Cerebellar cortex (tissue), 1 donor: ENCODE results near the gene MON2.
A peak's percentile ranks its signal among the peaks of the same experiment; 100 is the strongest.

Source experiments
- DNase-seq: peaks from one replicate; pipeline ENCODE4 v3.0.0-alpha.2; 2015; ENCODE audit warnings: low spot score

Gene MON2

DNA sequence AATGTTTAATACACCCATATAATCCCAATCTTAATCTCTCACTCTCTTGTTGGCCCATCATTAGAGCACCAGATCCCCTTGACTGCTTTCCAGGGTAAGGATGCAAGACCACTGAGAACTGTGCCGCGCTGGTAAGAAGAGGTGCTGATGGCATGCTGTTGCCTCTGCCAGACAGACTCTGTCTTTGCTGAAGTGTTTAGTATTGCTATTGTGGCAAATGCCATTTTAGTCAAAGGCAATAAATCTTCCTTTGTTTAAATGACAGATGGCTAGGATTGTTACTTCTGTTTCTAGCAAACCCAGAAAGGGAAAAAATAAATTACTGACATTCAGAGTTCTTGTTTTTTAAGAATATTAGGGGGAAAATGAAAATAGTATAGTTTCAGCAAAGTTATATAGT is 152.3 kb downstream of the MON2 start:
- DNase-seq, result no peak

DNA sequence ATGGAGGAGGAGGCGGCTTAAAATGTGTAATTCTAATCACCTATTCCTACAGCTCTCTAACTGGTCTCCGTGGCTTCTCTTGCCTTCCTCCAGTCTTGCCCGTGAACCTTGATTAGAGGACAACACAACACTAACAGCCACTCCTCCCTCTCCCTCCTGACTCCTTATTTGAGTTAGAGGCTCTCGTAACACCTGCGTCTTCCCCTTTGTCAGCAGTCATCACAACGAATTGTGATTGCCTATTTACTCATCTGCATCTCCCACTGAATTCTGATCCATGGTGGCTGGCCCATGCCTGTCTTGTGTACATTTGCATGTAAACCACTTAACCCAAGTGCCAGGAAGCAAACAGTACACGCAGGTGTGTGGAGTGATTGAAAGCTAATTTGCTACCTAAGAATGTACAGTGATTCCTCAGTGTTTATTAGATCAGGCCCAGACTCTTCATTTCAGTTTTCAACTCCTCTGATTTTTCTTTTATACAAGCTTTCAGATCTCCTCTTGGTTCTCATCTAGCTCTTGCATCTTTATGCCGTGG is 154.5 kb downstream of the MON2 start:
- DNase-seq, result no peak

DNA sequence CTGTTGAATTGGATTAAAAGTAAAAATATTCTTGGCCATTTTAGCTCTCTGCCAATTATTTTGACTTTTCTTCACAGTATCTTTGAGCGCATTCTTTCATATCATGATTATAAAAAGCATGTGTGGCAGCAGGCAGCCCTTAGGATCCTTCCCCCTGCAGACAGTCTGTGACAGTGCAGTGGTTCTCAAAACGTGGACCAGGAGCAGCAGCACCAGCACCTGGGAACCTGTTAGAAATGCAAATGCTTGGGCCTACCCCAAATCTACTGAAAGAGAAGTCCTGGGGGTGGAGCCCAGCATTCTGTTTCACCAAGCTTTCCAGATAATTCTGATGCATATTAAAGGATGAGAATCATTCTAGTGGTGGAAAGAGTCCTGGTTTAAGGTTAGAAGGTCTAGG is 155.6 kb downstream of the MON2 start:
- no peak for DNase-seq

DNA sequence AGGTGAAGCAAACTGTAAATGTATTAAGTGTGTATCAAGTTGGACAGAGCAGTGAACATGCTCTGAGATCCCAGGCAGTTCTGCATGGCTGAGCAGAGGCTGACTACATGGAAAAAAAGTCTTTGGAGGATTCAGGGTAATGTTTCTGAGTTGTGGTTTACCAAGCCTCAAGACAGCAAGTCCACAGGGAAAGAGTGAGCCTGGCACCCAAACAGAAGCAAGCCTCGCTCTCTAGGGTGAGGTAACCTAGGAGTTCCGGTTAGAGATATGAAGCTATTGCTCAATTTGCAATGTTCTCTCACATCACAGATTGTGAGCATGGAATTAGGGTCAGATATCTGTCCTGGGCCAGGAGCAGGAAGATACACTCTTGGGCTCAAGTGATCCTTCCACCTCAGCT is 158.6 kb downstream of the MON2 start:
- no peak for DNase-seq

DNA sequence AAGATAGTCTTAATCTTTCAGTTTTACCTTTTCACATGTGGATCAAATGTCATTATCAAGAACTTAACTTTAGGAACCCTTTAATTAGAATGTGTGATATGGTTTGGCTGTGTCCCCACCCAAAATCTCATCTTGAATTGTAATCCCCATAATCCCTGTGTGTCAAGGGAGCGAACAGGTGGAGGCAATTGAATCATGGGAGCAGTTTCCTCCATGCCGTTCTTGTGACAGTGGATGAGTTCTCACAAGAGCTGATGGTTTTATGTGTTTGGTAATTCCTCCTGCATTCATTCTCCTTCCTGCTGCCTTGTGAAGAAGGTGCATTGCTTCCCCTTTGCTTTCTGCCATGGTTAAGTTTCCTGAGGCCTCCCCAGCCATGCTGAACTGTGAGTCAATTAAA is 160.6 kb downstream of the MON2 start:
- DNase-seq, result no peak

DNA sequence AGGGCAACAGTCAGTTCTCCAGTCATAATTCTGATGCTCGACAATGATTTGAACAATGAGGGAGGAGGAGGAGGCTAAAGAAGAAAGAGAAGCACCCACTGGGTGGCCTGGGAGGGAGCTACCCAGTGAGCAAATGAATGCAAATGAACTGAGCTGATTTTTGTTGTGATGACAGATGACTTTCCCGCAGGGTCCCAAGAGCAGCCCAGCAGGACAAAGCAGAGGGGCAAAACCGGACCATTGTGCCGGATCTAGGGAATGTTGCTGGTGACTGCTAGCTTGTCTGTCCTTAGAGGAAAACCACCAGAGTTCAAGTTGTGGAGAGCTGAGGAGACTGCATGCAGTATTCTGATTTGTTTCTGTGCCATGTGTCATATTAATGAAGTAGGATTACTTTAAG is 162.8 kb downstream of the MON2 start:
- peak; percentile 61 for DNase-seq

DNA sequence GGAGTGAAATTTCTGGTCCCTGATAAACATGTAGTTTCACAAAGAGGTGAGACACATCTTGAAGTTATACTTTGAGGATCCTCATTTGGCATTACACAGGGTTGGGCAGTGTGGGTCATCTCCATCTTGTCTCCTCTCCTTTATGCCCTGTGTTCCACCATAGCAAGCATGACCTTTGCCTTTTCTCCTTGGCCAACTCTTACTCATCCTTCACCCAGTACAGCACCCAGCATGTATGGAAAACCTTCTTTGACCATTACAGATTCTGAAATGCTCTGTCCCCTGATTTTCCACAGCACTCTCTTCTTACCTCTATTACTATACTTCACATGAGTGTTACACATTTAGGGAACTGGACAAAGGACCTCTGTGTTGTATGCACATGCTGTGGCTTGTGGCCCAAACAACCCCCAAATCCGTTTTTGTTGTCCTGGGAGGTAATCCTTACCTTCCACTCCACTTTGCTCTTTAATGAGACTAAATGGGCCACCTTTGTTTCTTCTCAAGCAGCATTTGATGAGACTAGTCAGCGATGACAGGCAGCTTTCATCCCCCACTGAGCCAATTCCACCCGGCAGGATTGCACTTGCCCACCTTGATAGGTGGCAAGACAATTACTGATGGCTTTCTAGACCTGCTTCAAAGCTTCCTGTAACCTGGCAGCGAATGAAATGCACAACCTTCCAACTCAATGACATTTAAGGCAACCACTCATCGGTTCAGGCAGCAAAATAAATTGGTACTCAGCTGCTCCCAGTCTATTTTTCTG is 163.5 kb downstream of the MON2 start:
- DNase-seq, result peak; percentile 74

DNA sequence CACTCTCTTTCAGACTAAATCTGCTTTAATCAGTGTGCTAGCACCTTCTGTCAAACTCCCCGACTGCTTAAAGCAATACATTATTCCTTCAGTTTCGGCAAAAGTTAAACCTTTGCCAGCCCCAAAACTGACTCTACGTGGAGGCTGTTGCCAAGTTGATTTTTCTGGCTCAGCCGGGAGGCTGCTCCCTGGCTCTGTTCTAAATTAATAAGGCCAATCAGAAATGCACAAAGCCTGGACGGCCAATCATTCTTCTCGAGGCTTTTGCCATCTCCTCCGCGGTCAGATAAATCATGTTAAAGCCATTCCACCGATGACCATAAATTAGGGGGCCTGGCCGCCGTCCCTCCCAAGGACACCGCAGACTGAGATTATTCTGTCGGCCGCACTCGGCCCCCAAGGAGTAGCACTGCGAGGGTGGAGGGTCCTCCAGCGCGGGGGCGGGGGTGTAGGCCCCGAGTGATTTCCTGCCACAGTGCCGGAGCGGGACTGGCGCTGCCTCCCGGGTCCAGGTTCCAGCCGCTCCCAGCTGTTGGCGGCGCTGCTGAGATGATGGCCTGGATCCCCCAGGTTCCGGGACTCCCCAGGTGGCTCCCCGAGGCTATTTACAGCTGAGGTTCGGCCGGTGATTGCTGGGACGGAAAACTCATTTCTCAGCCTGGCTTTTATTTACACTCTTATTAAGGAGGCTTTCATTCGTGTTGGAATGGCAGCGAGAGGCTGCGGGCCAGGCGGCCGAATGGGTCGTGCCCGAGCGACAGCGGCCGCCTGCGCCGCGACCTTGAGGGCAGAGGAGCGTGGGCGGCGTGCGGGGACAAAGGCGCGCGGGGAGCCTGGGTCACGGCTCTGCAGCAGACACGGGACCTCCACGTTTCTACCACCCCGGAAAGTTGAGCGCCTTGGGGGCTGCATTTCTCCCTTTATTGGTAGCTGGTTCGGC is 165.1 kb downstream of the MON2 start:
- DNase-seq, result peak; percentile 96

DNA sequence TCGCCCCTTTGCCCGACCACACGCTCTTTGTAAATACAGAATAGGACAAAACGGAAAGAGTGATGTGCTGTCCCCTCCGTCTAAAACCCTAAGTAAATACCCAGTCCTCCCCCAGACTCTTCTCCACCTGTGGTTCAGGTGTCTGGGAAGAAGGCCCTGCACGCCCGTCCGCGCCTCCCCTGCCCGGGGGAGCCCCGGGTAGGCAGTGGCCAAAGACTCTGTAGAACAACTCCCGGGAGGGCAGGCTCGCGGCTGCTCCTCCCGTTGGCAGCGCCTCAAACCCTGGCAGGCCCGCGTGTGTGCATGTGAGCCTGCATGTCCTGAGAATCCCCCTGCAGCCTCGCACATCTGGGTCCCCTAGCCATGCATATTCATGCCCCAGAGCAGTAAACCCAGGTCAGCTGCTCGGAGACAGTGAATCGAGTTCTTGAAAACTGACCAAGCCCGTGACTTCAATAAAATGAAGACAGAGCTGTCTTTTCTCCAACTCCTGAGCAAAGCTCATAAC is 165.8 kb downstream of the MON2 start:
- DNase-seq, result peak; percentile 76

DNA sequence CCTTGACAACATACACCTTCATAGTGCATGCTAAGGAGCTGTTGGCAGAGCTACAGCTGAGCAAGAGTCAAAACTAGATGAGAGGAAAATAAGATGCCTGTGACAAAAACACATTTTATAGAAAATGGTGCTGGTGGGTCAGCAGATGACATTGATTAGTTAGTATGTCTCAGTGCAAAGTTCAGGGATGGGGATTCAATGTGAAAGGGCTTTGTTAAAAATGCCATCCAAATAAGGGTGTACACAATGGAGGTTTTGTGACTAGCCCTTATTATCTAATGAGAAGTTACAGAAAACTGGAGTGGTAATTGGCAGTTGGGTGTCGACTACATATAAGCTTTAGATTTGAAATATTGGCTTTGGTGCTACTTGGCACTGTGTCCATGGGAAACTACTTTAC is 169.0 kb downstream of the MON2 start:
- DNase-seq, result no peak

DNA sequence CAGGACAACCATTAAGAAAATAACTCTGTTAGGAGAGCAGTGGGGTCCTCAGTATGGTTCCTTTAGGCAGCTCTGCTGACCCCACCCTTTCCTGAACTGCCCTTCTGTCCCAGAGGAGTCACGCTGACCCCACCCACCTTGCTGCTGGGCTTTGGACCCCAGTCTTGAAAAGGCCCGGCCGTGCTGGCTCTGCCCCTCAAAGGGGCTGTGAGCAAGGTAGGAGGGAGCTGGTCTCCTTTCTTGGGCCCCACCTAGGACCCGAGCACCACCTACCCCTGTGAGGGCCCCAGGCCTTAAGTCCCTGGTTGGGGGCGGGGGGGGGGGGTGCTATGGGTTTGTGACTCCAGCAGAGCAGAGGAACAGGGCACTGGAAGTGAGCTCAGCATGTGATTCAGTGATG is 171.1 kb downstream of the MON2 start:
- no peak for DNase-seq

DNA sequence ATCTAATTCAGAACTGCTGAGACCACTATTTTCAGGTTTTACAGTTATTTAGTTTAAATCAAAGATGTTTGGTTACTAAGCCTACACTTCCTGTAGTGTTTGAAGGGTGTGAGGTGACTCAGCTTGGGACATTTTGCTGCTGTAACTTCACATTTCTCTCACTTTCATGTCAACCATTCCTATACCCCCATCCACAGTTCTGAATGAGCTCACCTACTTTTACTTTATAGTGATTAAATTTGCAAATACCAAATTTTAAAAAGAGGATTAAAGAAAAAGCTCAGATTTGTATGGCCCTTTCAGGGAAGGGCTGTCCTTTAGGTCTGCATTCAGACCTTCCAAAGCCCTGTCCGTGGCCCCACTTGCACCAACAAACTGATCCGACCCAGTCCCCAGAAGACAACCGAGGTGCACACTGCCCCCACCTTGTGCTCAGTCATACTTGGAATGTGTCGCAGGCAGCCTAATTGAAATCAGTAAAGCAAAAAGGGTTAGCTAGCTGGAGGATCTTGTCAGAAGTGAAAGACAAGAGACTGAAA is 174.4 kb downstream of the MON2 start:
- peak; percentile 58 for DNase-seq

DNA sequence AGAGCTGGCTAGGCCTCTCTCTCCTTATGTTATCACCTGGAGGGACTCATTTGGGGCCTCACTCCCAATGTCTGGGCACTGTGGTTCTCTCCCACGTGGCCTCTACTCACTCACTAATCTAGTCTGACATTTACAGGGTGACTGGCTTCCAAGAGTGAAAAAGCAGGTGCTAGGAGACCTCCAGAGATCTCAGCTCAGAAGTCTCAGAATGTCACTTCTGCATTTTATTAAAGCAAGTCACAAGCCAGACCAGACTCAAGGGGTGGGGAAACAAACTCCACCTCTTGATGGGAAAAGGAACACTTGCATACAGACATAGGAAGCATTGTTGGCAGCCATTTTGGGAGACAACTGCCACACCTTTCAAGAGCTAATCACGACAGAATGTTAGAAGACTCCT is 175.9 kb downstream of the MON2 start:
- peak; percentile 57 for DNase-seq

DNA sequence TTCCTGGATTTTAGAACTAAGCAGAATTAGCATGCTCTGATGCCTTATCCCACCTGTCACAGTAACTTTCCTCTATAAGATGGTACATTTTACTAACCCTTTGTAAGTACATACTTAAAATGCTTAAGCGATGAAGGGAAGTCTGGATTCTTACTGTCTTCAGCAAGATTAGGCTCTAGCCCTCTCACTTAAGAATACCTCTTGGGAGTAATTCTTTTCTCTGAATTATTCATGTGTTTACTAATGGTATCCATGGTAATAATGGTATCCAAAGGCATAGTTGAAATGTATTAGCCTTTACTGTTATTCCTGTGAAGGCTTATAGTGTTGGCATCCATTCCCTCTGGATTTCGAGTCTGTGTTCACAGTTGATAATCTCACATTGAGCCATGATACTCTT is 176.9 kb downstream of the MON2 start:
- no peak for DNase-seq

DNA sequence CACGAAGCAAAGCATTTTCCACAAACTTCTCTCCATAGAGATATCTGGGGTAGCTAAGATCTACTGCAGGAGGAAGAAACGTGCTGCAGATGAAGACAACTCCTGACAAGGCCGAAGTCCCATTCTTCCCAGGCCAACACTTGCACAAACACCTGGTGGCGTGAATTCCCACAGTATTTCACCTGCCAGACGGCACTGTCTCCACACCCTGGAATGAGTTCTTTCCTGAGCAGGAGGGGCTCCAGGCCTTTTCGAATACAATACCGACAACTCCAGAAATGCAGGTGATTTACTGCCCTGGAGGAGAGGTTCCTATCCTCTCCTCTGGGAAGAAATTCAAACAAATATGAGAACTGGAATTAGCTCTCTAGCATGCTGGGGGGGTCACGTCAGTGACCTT is 179.9 kb downstream of the MON2 start:
- DNase-seq, result no peak

DNA sequence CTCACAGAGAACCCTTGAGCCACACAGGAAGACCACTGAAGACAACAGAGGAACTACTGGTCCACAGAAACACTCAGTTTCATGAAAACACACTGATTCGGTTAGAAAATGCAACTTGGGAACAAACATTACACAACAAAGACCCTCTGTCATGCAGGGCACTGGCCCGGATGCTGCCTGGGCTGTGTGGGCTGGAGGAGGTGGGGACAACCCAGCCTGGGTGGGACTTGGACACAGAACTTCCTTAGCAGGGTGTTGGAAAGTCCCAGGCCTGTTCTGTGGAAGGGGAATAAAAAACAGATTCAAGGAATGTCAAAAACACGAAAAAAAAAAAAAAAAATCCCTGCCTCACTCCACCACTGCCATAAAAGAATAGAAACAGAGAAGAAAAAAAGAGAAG is 181.0 kb downstream of the MON2 start:
- no peak for DNase-seq

DNA sequence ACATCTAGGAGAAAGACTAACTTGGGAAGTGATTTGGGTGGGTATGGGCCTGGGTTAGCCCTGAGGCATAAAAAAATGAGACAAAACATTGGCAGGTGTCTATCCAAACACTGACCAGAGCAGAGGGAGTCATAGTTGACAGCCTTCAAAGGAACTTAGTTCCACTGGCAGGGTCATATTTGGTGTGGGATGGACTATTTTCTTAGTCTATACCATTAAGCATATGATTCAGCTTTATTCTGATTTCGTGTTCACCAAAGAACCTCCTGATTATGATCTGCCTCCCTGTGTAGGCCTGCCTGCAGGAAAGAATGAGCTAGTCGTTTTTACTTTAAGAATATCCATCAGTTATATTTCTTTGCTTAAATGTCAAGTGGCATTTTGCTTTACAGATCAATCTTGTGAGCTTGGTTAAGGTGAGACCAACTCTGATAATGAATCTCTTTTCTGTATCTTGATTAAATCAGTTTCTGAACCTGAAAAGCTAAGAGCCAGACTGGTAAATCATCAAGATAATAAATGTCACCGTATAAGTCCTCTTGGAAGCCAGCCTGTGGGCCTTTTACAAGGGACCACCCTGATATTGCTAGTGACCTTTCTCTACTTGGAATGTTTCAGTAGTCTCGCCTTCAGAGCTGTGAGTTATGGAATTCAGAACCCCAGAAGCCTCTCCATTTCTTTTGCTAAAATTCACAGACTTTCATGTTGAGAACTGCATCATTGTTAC is 182.9 kb downstream of the MON2 start:
- DNase-seq, result peak; percentile 71
